GM21423 (cell line): ENCODE data around the gene NDUFV3.
"Not testable (repeated sequence)": the region's sequence is repeated elsewhere in the genome, so short reads cannot be mapped to it uniquely, and the experiment has no call there.

ENCODE experiments used
- ATAC-seq: cut with Tn5 transposase; IDR thresholded peaks from one replicate; pipeline ENCODE4 v1.9.1; 2021; ENCODE audit warnings: mild to moderate bottlenecking, moderate library complexity; ENCODE audit not compliant: unreplicated experiment

The NDUFV3 gene

GRCh38 chr21:42892931-42893755 lies at the start of gene NDUFV3:
TSS of gene NDUFV3 (plus strand) at chr21:42893309. CDS start at chr21:42893334, 25 bp downstream.
- ATAC-seq = peak; percentile 90

GRCh38 chr21:42844411-42845113 lies 48.5 kb upstream of the NDUFV3 start:
- ATAC-seq = no peak

DNA sequence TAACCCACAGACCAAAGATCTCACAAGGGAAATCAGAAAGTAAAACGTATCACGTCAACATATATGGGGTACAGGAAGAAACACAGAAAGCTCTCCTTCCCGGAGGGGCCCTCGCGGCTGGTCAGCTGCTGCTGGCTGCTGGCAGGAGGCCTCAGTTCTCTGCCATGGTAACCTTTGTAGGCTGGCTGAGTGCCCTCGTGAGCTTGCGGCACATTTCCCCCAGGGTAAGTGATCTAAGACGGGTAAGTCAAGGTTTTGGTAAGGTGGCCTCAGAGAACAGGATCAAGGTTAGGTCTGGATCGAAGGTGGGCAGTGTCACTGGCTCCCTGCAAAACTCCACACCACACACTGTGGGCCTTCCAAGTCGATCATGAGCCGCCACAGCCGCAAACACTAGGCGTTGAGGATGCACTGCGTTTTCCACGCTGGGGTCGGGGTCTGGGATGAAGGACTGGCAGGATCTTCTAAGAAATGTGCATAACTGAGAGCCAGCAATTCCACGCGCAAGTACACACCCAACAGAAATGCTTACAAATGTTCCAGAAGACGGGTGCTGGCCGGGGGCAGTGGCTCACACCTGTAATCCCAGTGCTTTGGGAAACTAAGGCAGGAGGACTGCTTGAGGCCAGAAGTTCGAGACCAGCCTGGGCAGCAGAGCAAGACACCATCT lies 47.7 kb upstream of the NDUFV3 start:
- ATAC-seq = no peak

DNA sequence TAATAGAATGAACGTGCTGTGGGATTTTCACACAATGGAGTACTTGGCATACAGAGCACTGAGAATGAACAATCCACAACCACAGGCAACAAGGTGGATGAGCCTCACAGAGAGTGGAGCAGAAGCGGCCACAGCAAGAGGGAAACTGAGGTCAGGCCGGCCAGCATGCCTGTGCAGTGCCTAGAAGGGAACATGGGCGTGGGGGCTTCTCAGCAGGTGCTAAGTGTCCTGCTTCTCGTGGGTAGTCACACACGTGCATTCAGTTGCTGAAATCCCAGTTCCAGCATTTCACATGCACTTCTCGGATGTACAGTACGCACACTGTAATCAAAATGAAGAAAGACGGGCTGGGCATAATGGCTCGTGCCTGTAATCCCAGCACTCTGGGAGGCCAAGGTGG lies 46.9 kb upstream of the NDUFV3 start:
- ATAC-seq = no peak

DNA sequence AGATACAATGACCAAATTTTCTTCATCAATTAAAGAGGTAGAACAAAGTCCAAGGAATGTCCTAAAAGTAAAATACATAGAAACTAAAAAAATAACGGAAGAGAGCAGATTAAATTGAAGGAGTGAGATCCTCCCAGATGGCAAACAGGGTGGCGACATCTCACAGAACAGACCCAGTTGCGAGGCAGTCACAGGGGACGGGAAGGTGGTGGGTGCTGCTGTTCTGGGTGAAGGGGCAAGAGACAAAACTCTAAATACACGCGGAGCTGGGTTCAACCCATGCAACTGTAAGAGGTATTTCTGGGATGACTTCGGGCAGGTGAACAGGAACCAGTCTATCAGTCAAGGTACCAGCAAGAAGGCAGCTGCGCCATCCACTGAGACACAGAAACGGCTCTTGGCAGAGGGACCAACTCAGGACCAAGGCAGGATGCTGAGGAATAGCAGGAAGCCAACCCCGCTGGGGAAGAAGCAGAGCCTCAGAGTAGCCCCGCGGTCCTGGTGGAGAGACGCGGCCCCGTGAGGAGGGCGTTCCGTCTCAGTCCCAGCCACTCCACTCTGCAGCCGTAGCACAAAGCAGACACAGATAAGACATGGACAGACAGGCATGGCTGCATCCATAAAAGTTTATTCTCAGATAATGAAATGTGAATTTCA lies 45.9 kb upstream of the NDUFV3 start:
- ATAC-seq = no peak

- ATAC-seq = no peak
These were observed 45.4 kb upstream of the NDUFV3 start for GRCh38 chr21:42847726-42848125.

- not testable (repeated sequence) for ATAC-seq
These were observed 44.8 kb upstream of the NDUFV3 start for GRCh38 chr21:42848144-42848931.

DNA sequence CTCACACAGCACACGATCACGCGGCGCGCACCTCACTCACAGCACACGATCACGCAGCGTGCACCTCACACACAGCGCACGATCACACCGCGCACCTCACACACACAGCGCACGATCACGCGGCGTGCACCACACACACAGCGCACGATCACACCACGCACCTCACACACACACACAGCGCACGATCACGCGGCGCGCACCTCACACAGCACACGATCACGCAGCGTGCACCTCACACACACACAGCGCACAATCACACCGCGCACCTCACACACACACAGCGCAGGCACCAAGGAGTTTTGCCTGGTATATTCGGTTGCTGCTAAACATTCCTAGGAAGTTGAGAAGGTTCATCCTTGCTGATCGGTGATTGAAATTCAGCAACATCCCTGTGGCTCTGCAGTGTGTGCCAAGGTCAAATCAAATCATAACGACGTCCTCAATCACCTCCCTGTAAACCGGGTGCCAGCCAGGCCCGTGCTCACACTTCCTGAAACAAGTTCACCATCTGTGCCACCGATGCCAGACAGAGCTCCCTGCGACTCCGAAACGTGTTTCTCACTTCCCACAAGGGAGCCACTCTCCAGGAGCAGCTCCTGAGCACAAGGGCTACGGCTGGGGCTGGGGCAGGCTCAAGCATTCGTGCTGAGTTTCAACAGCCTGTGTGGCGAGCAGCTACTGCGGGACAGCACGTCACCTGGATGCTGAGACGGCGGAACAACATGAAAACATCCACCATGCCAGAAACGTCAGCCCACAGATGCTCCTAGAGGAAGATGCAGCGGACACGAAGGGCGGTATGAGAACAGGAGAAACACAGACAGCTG lies 44.0 kb upstream of the NDUFV3 start:
- no peak for ATAC-seq

DNA sequence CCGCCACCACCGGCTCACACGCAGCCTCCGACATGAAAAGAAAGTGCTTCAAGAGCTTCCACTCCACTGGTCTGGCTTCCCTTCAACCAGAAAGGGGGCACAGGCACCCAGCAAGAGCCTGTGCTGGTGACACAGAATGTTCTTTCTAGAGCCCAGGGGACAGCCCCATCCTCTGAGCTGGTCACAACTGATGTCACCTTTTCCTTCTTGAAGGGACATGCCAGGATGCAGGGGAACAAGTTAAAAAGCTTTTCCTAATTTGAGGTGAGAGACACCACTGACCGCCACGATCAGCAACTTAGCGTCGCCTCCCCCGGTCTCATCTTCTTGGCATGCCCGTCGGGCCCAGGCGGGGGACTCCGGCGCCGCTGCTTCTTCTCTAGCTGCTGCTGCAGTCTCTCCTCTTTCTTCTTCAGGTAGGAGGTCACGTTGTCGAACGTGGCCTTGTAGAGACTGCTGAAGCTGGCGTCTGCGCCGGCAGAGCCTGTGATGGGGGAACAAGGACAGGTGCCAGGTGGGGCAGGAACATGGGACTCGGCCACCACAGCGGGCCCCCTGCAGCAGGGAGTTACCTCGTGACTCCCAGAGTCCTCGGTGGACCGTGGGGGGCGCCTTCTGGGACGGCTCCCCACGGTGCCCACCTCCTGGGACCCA lies 43.2 kb upstream of the NDUFV3 start:
- ATAC-seq = no peak

DNA sequence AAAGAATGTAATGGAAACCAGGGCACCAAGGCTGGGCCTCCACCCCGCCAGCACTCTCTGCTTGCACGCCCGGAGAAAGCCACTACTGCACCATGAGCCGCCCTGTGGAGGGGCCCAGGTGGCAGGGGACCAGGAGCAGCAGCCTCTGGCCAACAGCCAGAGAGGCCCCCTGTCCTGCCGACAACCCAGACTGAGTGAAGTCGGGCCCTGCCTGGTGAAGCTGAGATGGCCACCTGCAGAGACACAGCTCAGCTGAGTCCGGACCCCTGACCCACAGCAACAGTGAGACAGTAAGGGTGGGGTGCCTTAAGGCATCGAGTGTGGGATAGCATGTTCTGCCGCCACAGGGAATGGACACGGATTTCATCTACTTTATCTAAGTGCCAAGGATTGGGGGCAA lies 42.6 kb upstream of the NDUFV3 start:
- ATAC-seq = no peak

DNA sequence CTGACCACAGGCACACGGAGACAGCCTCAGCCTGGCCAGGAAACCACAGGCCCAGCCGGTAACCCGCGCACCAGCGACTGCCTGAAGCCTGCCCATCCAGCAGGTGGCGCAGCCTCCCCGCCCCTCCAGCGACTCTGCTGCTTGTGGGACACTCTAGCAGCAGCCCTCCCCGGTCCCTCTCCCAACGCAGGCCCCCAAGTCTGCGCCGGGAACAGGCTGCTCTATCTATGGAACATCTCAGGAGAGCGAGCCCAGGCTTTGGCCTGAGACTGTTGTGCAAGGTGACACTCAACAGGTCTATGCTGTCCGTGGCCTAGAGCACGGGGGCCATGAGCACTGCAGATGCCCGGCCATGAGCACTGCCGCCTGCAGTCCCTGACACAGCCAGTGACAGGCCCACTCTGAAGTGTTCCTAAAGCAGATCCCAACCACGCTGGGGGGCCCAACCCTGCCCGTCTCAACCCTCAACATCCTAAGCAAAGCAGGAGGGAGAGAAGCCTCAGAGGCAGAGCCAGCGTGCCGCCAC lies 42.2 kb upstream of the NDUFV3 start:
- no peak for ATAC-seq

- ATAC-seq = no peak
These were observed 41.1 kb upstream of the NDUFV3 start for GRCh38 chr21:42851812-42852665.

DNA sequence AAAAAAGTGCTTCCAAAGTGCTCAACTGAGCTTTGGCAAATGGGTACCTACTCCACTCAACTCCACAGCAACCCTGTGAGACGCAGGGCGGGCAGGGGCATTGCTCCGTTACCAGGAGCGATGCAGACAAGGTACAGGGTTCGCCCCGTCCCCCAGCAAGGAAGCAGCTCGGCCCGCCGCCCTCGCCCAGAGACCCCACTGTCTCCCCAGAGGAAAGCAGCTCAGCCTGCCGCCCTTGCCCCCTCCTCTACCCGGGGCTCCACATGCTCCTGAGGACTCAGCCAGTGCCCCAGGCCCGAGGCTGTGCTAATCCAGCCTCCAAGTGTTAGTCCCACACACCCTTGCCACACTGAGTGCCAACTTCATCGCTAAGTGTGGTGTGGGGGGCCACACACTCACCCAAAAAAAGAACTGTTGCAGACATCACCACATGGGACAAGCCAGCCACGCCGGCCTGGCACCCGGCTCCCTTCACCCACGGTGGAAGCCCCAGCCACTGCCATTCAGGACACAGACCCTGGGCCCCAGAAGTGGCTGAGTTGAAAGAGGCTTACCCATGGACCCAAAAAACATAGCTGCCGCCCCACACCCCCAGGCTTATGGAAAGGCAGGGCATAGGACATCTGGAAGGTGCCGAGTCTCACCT lies 40.1 kb upstream of the NDUFV3 start:
- no peak for ATAC-seq

- ATAC-seq = no peak
These were observed 39.5 kb upstream of the NDUFV3 start for GRCh38 chr21:42853621-42854020.

DNA sequence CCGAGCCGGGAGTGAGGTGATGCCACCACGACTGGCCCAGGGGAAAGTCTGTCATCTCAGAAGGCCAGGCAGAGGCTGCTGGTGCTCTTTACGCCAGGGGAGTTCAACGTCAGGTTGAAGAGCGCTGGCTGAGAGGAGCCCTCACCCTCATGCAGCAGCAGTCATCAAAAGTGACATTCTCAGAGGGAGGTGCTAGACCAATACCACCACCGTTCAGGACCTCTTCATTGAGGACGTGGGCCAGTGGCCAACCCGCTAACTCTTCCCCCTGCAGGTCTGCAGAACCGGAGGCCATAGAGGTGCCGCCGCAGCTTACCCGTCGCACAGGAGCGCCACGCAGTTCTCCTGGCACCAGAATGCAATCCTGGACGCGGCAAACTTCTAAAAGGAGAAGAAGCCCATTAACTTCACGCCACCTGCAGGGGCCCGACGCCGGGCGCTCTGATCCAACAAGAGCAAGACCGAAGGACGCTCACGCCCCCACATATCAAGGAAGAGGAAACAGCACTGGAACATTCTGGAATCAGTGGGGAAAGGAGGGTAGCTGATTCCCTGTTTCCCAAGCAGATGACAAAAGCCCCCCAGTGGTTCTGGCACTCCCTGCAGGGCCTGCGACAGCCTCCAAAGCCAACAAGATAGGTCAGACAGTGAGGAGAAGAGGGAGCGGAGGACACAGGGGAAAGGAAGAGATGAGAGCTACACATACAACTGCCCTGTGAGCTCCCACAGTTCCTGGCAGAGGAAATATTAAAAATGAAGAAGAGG lies 38.7 kb upstream of the NDUFV3 start:
- ATAC-seq = no peak

DNA sequence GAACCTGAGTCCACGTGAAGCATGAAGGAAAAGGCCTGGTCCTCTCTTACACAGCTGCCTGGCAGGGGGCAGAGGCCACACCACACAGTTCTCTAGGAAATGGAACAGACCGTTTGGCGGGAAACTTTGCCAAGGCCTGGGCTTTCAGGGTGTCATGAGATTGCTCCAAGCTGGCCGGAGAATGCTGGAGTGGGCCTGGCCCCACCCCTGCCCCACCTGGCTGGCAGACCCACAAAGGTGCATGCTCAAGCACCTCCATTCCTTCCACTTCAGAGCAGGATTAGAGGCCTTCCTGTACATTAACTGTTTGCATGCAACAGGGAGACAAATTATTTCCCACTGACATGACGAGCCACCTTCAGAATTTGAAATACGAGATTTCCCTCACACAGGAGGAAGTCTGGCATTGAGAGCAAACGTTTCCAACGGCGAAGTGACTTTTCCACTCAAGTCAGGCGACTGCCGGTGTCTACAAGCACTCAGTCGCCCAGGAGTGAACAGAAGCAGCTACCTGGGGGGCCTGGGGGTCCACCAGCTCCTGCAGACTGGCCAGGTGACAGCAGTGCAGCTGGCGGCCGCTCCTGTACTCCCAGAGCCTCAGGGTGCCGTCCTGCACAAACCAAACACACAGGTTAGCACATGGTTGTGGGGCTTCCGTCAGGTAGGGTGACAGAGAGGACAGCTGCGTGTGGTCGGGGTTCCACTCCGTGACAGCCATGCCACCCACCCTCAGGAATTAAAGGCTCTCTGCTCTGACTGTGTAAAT lies 37.8 kb upstream of the NDUFV3 start:
- no peak for ATAC-seq
